CD4-positive, alpha-beta T cell treated with Interleukin-1 beta for 1 hour (primary cell): ENCODE results near the gene DCUN1D2.

Experiments used
- DNase-seq, 2 donors: peaks; one replicate each; pipeline ENCODE4 v3.0.0-alpha.2; 2020 to 2022

Gene DCUN1D2

GRCh38 chr13:113420833-113421600, 69.5 kb downstream of the DCUN1D2 start:
- DNase-seq = no peak

- no peak for DNase-seq
Observed at GRCh38 chr13:113420232-113420631, 70.3 kb downstream of the DCUN1D2 start.

- DNase-seq = no peak
Observed at GRCh38 chr13:113419531-113420193, 70.8 kb downstream of the DCUN1D2 start.

GRCh38 chr13:113418722-113419049, 71.8 kb downstream of the DCUN1D2 start:
- no peak for DNase-seq

GRCh38 chr13:113417836-113418721, 72.4 kb downstream of the DCUN1D2 start:
- no peak for DNase-seq

GRCh38 chr13:113417008-113417751, 73.3 kb downstream of the DCUN1D2 start:
- no peak for DNase-seq

GRCh38 chr13:113415825-113416224, 74.7 kb downstream of the DCUN1D2 start:
- DNase-seq = no peak

GRCh38 chr13:113415032-113415431, 75.5 kb downstream of the DCUN1D2 start:
- DNase-seq = no peak

- no peak for DNase-seq
Observed at GRCh38 chr13:113414335-113414734, 76.2 kb downstream of the DCUN1D2 start.

GRCh38 chr13:113413898-113414282, 76.6 kb downstream of the DCUN1D2 start:
- DNase-seq = no peak

- DNase-seq = no peak
Observed at GRCh38 chr13:113413178-113413897, 77.2 kb downstream of the DCUN1D2 start.

GRCh38 chr13:113412440-113412839, 78.1 kb downstream of the DCUN1D2 start:
- DNase-seq = no peak

- DNase-seq = no peak
Observed at GRCh38 chr13:113411216-113412023, 79.1 kb downstream of the DCUN1D2 start.

GRCh38 chr13:113410472-113411201, 79.9 kb downstream of the DCUN1D2 start:
- no peak for DNase-seq

GRCh38 chr13:113408562-113408961, 81.9 kb downstream of the DCUN1D2 start:
- no peak for DNase-seq

- no peak for DNase-seq
Observed at GRCh38 chr13:113407531-113408393, 82.7 kb downstream of the DCUN1D2 start.

- DNase-seq = no peak
Observed at GRCh38 chr13:113407103-113407530, 83.4 kb downstream of the DCUN1D2 start.

- no peak for DNase-seq
Observed at GRCh38 chr13:113406321-113407102, 84.0 kb downstream of the DCUN1D2 start.
